UCSD-AML1 (cell line): Measurements from ENCODE around the gene PEX1.
"Not testable (repeated sequence)": the region's sequence is repeated elsewhere in the genome, so short reads cannot be mapped to it uniquely, and the experiment has no call there.

Source experiments
- DNase-seq: peaks from one replicate; lab custom pipeline; 2025; ENCODE audit not compliant: unreplicated experiment; lab: John Stamatoyannopoulos, UW

PEX1 gene

GRCh38 chr7:92506363-92506762 is 22.0 kb downstream of the PEX1 start:
- no peak for DNase-seq

GRCh38 chr7:92504563-92504962 is 23.8 kb downstream of the PEX1 start:
- no peak for DNase-seq

- no peak for DNase-seq
Measured at GRCh38 chr7:92503767-92504166, 24.6 kb downstream of the PEX1 start.

GRCh38 chr7:92498557-92498956 is 29.8 kb downstream of the PEX1 start:
- DNase-seq, result no peak

- DNase-seq, result no peak
Measured at GRCh38 chr7:92496876-92497275, 31.4 kb downstream of the PEX1 start.

- no peak for DNase-seq
Measured at GRCh38 chr7:92489634-92490033, 38.7 kb downstream of the PEX1 start.

- DNase-seq, result no peak
Measured at GRCh38 chr7:92487804-92488203, 40.5 kb downstream of the PEX1 start.

- DNase-seq, result no peak
Measured at GRCh38 chr7:92485974-92486373, 42.3 kb downstream of the PEX1 start.

GRCh38 chr7:92485267-92485892 is 42.9 kb downstream of the PEX1 start:
- DNase-seq, result no peak

GRCh38 chr7:92484226-92484625 is 44.1 kb downstream of the PEX1 start:
- not testable (repeated sequence) for DNase-seq

- not testable (repeated sequence) for DNase-seq
Measured at GRCh38 chr7:92483624-92484023, 44.7 kb downstream of the PEX1 start.

GRCh38 chr7:92479146-92479545 is 49.2 kb downstream of the PEX1 start:
- DNase-seq, result not testable (repeated sequence)

GRCh38 chr7:92478711-92479110 is 49.6 kb downstream of the PEX1 start:
- no peak for DNase-seq

- no peak for DNase-seq
Measured at GRCh38 chr7:92478095-92478494, 50.2 kb downstream of the PEX1 start.

- DNase-seq, result not testable (repeated sequence)
Measured at GRCh38 chr7:92477681-92478080, 50.6 kb downstream of the PEX1 start, which contains the start of gene ERVW-1. TSS of gene ERVW-1 (minus strand) at chr7:92477946. CDS start at chr7:92470381, 7,565 bp downstream.

- not testable (repeated sequence) for DNase-seq
Measured at GRCh38 chr7:92475851-92476590, 52.3 kb downstream of the PEX1 start.

GRCh38 chr7:92475261-92475770 is 53.0 kb downstream of the PEX1 start:
- DNase-seq, result not testable (repeated sequence)

GRCh38 chr7:92473989-92474388 is 54.3 kb downstream of the PEX1 start:
- DNase-seq, result not testable (repeated sequence)

GRCh38 chr7:92468589-92468988 is 59.7 kb downstream of the PEX1 start:
- DNase-seq, result not testable (repeated sequence)

GRCh38 chr7:92466682-92467081 is 61.6 kb downstream of the PEX1 start:
- DNase-seq, result no peak

GRCh38 chr7:92464515-92464914 is 63.8 kb downstream of the PEX1 start:
- DNase-seq, result no peak

GRCh38 chr7:92462560-92462959 is 65.8 kb downstream of the PEX1 start:
- no peak for DNase-seq
